HL-60/S4 (cell line): ENCODE measurements around the gene FKBP14.

Experiments
- in situ Hi-C: fragments of 300-500 bp; cut with MboI; formaldehyde crosslinking; loops from 2 replicates; pipeline ENCODE4 v1.14.3; 2022; ENCODE audit warnings: low sequenced_read_pairs

FKBP14 gene

GRCh38 chr7:29996321-29996720 is 30.2 kb downstream of the FKBP14 start:
- in situ Hi-C loops: no loop called here

GRCh38 chr7:29995652-29996051 is 30.9 kb downstream of the FKBP14 start:
- in situ Hi-C loops: no loop called here

- in situ Hi-C loops: no loop called here
Measured at GRCh38 chr7:29993140-29993539, 33.4 kb downstream of the FKBP14 start.

- in situ Hi-C loops: no loop called here
Measured at GRCh38 chr7:29991937-29992336, 34.6 kb downstream of the FKBP14 start.

GRCh38 chr7:29990931-29991330 is 35.6 kb downstream of the FKBP14 start:
- in situ Hi-C loops: no loop called here

GRCh38 chr7:29989257-29989995 is 37.1 kb downstream of the FKBP14 start, which contains the start of gene SCRN1:
SCRN1 (minus strand) TSS chr7:29989801; CDS start chr7:29969067, 20,734 bp downstream.
- in situ Hi-C loops: no loop called here

GRCh38 chr7:29988424-29989256 is 37.9 kb downstream of the FKBP14 start:
- in situ Hi-C loops: no loop called here

- in situ Hi-C loops: no loop called here
Measured at GRCh38 chr7:29987811-29988317, 38.6 kb downstream of the FKBP14 start.

GRCh38 chr7:29987083-29987482 is 39.4 kb downstream of the FKBP14 start:
- in situ Hi-C loops: no loop called here

- in situ Hi-C loops: no loop called here
Measured at GRCh38 chr7:29980151-29980550, 46.4 kb downstream of the FKBP14 start.

- in situ Hi-C loops: no loop called here
Measured at GRCh38 chr7:29977886-29978651, 48.4 kb downstream of the FKBP14 start.

- in situ Hi-C loops: no loop called here
Measured at GRCh38 chr7:29976673-29977415, 49.7 kb downstream of the FKBP14 start.

GRCh38 chr7:29976266-29976665 is 50.2 kb downstream of the FKBP14 start:
- in situ Hi-C loops: no loop called here

GRCh38 chr7:29975561-29975960 is 50.9 kb downstream of the FKBP14 start:
- in situ Hi-C loops: no loop called here

- in situ Hi-C loops: no loop called here
Measured at GRCh38 chr7:29974286-29974685, 52.2 kb downstream of the FKBP14 start.

GRCh38 chr7:29972315-29972669 is 54.2 kb downstream of the FKBP14 start:
- in situ Hi-C loops: no loop called here

- in situ Hi-C loops: no loop called here
Measured at GRCh38 chr7:29971566-29972314, 54.8 kb downstream of the FKBP14 start.

- in situ Hi-C loops: no loop called here
Measured at GRCh38 chr7:29970158-29970557, 56.3 kb downstream of the FKBP14 start.

GRCh38 chr7:29969738-29970137 is 56.8 kb downstream of the FKBP14 start:
- in situ Hi-C loops: no loop called here
